HEK293 (cell line): ENCODE results near the gene ARHGAP15.

Experiments used
- ZBTB10 ChIP-seq: fragments of 450-650 bp; formaldehyde crosslinking; IDR thresholded peaks from 2 replicates; pipeline ENCODE4 v1.5.1; 2016; ENCODE audit warnings: missing biosample characterization, missing genetic modification characterization
- ZNF274 ChIP-seq, 2 experiments: fragments of 200-500 bp in 1 of 2; fragments of 450-650 bp in 1 of 2; sonication (Bioruptor generic) in 1 of 2; formaldehyde crosslinking in 1 of 2; IDR thresholded peaks; 2 replicates each; pipeline versions ENCODE4 v1.5.1 to v1.6.1; 2014 to 2016; ENCODE audit warnings: borderline replicate concordance in 1 of 2, inconsistent platforms in 1 of 2, low read length in 1 of 2, missing biosample characterization in 1 of 2, missing genetic modification characterization in 1 of 2

- TF ChIP-seq ZNF274 (IDR thresholded peaks at IDR 0.05; ENCODE audit: low read length) (no peak), ZNF274 (tag by site-specific recombination; IDR thresholded peaks at IDR 0.05; ENCODE audit: borderline replicate concordance) (no peak), ZBTB10 (no peak)
These were observed 200.1 kb downstream of the ARHGAP15 start for GRCh38 chr2:143329288-143329687.
